GM18498 (cell line): ENCODE data around the gene SIRT7.
"Not testable (repeated sequence)": the region's sequence is repeated elsewhere in the genome, so short reads cannot be mapped to it uniquely, and the experiment has no call there.

Experiments used
- ATAC-seq: cut with Tn5 transposase; IDR thresholded peaks from one replicate; pipeline ENCODE4 v1.9.1; 2021; ENCODE audit warnings: mild to moderate bottlenecking, moderate library complexity; ENCODE audit not compliant: unreplicated experiment

Gene SIRT7

DNA sequence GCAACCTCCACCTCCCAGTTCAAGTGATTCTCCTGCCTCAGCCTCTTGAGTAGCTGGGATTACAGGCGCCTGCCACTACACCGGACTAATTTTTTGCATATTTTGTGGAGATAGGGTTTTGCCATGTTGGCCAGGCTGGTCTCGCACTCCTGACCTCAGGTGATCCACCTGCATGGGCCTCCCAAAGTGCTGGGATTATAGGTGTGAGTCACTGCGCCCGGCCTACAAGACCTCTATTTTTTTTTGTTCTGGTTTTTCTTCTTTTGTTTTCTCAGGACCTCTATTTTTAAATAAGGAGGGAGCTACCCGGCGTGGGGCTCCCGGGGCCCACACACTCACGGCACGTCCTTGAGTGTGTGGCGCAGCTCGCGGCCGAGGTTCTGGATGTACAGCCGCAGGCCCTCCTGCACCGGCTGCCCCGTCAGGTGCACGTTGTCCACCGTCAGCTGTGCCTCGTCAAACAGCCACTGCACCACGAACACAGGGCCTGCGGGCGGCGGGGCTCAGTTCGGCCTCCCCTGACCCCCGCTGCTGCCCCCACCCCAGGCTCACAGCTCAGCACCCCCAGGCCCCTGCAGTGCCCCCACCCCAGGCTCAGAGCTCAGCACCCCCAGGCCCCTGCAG, 37.2 kb upstream of the SIRT7 start:
- no peak for ATAC-seq

DNA sequence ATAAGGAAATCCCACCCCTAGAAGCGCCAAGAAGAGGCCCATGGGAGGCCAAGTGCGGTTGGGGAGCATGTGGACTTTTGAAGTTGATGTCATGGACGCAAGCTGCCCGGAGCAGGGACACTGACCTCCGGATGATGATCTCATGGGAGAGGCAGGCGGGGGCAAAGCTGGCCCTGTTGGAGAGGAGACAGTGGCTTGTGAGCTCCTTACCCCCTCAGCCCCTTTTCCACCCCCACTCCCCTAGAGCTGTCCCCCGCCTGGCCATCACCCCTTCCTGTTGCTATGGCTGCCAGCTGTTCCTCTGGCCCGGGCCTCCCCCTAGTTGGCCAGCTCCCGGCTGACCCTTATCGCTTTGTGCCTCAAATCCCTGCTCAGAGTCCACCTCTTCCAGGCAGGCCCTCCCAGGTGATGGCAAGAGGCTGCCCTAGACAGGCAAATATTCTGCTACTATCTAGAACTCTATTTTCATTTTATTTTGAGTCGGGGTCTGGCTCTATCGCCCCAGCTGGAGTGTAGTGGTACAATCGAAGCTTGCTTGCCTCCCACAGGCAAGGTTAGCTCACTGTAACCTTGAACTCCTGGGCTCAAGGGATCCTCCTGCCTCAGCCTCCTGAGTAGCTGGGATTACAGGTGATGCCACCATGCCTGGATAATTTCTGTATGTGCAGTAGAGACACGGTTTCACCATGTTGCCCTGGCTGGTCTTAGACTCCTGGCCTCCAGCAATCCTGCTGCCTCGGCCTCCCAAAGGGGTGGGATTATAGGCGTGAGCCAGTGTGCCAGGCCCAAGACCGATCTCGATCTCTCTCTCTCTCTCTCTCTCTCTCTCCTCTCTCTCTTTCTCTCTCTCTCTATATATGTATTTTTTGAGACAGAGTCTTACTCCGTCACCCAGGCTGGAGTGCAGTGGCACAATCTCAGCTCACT, 36.4 kb upstream of the SIRT7 start:
- no peak for ATAC-seq

DNA sequence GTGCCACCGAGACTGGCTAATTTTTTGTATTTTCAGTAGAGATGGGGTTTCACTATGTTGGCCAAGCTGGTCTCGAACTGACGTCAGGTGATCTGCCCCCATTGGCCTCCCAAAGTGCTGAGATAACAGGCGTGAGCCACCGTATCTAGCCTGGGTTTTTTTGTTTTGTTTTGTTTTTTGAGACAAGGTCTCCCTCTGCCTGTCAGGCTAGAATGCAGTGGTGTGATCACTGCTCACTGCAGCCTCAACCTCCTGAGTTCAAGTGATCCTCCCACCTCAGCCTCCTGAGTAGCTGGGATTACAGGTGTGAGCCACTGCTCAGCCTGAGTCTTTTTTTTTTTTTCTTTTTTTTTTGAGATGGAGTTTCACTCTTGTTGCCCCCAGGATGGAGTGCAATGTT, 35.5 kb upstream of the SIRT7 start:
- not testable (repeated sequence) for ATAC-seq

DNA sequence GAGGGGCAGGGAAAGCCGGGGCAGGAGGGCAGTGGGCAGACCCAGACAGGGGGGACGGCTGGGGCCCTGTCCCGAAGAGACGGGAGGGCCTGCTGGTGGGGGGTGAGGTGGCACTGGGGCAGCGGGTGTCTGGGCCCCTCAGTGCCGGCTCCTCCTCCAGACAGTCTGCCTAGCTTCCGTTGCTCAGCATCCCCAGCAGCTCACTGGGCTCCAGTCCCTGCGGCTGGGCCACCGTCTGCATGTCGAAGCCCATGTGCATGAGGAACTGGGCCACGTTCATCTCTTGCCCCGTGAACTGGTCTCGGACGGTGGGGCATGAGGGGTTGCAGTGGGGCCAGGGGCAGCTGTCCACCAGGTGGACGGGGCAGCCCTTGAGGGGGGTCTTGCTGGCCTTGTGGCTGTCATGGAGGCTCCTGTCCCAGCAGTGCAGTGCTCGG, 34.8 kb upstream of the SIRT7 start:
- ATAC-seq, result no peak

DNA sequence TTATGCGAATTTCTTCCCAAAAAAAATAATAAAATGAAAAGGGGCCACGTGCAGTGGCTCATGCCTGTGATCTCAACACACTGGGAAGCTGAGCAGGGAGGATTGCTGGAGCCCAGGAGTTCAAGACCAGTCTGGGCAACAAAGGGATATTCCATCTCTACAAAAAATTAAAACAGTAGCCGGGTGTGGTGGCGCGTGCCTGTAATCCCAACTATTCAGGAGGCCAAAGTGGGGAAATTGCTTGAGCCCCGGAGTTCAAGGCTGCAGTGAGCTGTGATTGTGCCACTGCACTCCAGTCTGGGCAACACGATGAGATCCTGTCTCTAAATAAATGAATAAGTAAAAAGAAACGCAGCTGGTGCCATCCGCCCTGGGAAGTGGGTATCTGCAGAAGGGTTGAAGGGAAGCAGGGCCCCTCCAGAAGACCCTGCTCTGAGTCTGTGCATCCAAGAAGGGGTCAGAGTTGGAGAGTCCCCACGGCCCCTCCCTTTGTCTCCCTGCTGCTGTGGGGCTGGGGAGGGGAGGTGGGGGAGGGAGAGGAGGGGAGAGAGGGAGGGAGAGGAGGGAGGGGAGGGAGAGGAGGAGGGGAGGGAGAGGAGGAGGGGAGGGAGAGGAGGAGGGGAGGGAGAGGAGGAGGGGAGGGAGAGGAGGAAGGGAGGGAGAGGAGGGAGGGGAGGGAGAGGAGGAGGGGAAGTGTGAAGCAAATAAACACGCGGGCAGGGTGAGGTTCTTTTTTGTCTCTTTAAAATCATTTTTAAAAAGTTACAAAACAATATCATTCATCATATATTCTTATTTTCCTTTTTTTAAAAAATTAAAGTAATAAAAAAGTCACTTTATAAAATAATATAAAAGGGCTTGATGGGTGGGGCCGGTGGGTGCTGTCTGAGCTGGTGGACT, 34.1 kb upstream of the SIRT7 start:
- ATAC-seq, result no peak

- ATAC-seq, result no peak
Observed at GRCh38 chr17:81950501-81950900, 32.5 kb upstream of the SIRT7 start.

- no peak for ATAC-seq
Observed at GRCh38 chr17:81948635-81949378, 30.8 kb upstream of the SIRT7 start.

GRCh38 chr17:81947189-81947588, 29.2 kb upstream of the SIRT7 start, which contains the start of gene MYADML2:
MYADML2 (minus strand) TSS chr17:81947233; CDS start chr17:81941741, 5,492 bp downstream.
- ATAC-seq, result no peak

GRCh38 chr17:81944858-81945257, 26.9 kb upstream of the SIRT7 start:
- no peak for ATAC-seq

DNA sequence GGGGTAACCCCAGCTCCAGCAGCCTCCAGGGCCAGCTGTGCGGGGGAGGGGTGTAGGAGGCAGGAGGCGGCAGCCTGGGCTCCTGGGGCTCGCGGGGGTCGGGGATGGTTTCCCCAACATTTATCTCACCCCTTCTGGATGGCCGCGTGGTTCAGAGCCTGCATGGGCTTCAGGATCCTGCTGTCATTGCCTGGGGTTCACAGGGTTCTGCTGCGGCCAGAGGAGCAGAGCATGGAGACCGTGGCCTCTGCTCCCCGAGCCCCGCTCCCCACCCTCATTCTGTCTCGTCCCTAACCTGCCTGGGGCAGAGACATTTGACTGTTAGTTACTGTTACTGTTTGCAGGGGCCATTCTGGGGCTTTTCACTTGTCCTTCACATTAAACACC, 24.2 kb upstream of the SIRT7 start:
- no peak for ATAC-seq

GRCh38 chr17:81941484-81942166, 23.6 kb upstream of the SIRT7 start:
- no peak for ATAC-seq

DNA sequence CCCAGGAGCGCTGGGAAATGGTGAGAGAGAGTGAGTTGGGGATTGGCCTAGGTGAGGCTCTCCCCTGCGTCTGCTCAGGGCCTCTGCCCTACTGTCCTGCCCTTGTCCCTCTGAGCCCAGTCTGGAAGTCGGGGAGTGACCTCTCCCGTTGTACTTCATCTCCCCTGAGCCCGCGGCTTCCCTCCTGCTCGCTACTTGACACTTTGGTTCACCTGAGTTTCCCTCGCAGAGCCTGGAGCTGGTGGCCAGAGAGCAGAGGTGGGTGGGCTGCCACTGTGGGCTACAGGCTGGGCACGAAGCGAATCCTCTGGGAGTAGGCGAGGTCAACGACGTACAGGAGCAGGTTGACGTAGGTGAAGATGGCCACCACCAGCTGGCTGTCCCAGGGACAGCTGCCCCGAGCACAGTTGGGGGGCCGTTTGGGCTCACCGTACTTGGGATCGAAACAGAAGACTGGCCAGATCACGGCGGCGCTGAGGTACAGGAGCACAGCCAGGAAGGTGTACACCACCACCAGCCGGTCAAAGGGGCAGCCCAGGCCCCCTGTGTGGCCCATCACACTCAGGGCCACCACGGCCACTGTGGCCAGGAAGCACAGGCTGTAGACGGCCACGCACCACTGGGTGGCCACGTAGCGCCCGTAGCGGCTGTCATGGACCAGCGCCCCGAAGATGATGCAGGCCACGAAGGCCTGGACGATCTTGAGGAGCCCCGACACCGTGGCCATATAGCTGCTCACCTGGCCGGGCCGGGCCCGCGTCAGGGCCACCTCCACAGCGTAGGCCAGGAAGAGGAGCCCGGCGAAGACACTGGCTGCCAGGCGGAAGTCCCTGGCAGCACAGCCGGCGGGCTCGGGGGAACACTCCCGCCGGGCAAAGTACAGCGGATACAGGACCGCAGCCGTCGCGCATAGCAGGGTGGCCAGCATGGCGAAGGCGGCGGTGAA, 22.8 kb upstream of the SIRT7 start:
- no peak for ATAC-seq

DNA sequence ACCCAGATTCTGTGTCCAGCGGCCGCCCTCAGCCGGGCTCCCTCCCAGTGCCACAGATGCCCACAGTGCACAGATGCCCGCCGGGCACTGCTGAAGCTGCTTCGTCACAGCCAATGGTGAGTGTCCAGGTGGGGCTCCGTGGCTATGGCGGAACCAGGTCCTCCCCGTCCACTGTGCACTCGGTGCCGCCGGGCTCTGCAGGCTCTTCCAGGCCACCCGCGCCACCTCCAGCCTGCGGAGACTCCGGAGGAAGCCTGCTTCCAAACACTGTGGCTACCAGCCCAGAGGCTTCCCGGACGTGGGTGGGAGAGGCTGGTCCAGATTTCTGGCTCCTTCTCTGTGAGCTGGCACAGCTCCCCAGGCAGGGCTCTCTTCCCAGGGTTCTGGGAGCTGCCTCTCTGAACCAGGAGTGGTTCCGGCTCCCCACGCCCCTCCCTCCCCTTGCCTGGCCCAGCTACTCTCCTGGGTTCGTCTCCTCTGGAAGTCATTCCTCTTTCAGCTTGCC, 22.0 kb upstream of the SIRT7 start:
- no peak for ATAC-seq

DNA sequence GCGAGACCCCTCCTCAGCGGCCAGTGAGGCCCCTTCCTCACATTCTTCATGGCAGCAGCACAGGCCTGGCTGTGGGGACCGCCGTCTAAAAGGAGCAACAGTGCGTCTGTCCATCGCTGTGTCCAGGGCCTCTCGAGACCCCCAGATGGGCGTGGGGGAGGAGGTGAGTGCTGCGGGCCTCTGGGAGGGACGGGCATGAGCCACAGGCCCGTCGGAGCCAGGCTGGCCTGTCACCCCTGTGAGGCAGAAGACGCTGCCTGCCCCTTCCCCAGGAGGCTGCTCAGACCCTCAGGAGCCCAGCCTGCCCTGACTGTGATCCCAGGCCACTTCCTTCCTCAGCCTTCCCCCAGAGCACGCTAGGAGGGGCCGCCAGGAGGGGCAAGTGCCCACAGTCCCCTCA, 21.2 kb upstream of the SIRT7 start:
- no peak for ATAC-seq

DNA sequence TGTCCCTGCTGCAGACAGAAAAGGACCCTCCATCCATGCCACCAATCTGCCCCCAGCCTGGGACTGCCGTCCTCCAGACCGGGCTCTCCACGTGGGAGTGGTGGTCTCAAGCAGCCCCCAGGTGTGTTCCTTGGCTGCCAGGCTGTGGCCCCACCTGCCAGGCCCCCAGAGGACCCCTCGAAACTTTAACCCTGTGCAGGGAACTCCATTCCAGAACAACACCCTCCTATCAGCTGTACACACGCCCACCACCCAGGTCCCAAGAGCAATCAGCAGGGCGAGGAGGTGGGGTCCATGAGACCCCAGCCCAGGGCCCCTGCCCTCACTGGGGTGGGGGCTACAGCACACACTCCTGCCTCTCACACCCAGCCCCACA, 17.7 kb upstream of the SIRT7 start:
- ATAC-seq, result no peak

DNA sequence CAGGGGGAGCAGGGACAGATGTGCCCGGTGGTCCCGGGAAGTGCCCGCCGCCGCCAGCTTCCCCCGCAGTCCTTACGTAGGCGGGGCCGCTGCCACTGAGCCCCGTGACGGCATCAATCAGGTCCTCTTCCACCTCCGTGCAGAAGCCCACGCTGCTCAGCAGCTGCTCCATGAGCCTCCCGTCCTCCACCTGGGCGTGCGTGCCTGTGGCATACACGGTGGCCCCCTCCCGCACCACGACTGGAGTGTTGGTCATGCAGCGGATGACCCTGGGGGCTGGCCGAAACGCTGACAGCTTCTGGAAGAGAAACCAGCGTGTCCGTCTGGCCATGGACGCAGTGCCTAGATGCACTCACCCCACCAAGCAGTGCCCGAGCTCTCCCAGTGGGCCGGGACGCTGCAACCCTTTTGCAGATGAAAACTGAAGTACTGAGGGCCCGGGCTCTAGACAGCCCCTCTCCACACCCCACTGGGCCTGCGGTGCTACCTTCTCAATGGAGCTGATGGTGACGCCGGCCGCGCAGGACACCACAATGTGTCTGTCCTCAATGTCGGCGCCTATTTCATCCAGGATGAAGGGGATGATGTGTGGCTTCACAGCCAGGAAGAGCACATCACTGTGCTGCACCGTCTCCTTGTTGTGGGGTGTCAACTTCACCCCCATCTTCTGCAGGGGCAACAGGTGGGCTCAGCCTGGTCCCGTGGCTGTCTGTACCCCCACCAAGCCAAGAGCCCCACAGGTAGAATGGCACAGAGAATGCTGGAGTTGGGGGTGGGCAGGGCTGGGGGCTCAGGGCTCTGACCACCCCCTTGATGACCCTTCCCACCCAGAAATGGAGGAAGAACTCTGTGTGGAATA, 17.1 kb upstream of the SIRT7 start:
- no peak for ATAC-seq

DNA sequence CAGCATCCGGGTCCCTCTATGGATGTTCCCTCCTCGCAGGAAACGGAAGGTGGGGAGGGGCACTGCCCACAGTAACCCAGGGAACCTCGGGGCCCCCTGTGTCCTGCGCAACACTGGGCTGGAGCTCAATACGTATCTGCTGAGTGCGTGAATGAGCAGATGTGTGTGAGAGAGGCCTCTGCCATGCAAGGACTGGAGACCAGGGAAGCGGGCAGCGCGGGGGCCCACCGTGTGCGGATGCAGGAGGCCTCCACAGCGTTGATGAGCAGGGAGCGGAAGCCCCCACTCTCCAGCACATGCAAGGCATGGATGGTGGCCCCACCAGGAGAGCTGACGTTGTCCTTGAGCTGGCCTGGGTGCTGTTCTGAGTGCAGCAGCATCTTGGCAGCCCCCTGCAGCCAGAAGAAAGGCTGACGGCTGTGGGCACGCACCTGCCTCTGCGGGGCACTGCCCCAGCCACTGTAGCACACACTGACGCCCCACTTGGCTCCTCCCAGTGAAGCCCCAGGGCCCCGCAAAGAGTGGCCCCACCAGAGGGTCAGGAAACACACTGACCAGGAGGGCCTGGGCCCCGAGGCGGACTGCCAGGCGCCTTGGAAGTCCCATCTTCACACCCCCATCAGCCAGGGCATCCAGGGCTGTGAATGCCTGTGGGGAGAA, 16.3 kb upstream of the SIRT7 start:
- no peak for ATAC-seq
